ENCODE measurements around the gene AHSA1.

The AHSA1 gene

DNA sequence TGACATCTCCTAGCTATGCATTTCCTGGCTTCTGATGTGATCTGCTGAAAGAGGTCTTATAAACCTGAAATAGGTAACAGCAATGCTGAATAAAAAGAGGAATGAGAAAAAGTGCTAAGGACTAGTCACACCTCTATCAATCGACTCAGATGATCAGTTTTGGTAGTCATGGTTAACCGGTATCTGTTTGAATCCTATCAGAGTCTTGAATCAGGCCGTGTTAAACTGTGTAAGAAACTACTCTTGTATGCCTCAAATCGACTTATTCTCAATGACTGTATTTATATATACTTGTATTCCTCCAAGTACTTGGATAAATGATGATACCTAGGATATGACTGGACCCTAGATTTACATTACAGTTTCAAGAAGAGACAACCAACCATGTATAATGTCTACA, 51.5 kb downstream of the AHSA1 start:
- no peak for DNase-seq (ENCODE audit: low read depth)

DNA sequence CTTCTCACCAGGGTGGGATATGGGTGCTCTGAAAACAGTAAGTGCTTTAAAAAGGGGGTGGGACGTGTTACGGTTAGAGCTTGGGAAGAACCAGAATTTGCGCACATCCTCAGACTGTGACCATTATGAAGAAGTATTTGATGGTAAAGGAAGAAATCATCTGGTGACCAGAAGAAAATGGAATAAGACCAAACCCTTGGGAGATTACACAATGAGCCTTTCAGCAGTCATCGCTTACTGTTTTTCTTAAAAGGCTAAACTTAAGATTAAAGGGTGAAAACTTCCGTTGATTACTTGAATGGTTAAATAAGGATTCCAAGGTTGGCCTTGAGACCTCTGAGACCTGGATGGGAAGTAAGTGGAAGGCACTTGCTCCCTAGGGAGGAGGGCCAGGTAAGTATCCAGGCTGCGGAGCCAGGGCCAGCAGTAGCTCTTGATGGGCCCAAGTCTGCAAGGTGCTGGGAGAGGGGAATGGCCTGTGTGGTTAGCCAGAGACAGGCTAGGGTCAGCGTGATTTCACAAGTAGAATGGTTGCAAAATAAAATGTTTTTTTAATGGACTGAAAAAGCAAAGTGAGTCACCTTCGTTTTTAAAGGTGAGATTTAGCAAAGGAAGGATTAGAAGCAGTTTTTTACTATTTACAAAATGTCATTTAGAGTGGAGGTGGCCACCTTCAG, 53.7 kb downstream of the AHSA1 start:
- DNase-seq (ENCODE audit: low read depth) = no peak

DNA sequence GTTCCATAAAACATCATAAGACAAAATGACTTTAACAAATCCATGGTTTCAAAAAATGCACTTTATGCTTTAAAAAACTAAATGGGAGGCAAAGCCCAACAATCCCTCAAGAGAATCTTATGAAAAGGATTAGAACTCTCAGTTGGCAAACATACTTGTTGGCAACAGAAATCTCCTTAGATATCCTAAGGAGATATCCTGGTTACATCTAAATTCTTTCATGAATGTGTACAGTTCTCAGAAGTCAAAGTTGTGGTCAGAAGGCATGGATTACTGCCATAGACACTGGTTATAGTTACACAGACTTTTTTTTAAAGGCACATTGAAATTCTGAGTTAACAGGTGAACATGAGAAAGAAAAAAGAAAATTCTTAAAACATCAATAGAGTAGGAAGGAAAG, 58.2 kb downstream of the AHSA1 start:
- DNase-seq (ENCODE audit: low read depth) = no peak
